ENCODE results near the gene SLC25A27. TPM values are rescaled to one million over a fixed set of nuclear protein-coding genes. Genes with fewer than 3 reads are reported as not detected.

SLC25A27 gene
- total and polyA plus RNA-seq, 2 of the 4 experiments (the other 2 are of a cell fraction), result 1.3 TPM; not detected in 1

- Histone ChIP-seq H3K27ac (ENCODE audit: insufficient read depth, low read length) (no peak overlapping the region), H2BK20ac (ENCODE audit: low read depth, low read length) (no peak overlapping the region), H2AK9ac (replicated peaks; ENCODE audit: low read depth, low read length, poor library complexity) (no peak overlapping the region), H4K91ac (ENCODE audit: insufficient read depth, low read depth, low read length) (no peak overlapping the region), H2BK5ac (ENCODE audit: low read depth, low read length, poor library complexity, severe bottlenecking) (no peak overlapping the region), H3K9me1 (ENCODE audit: insufficient read depth, low read length) (no peaks in the 10 kb centered on the region), H3K9me3 (ENCODE audit: control insufficient read depth, insufficient read depth, low read length) (no peaks in the 10 kb centered on the region), H3K4me3 (ENCODE audit: insufficient read depth, low read depth, low read length) (no peak overlapping the region), H2AFZ (replicated peaks; ENCODE audit: low read length, poor library complexity) (no peak overlapping the region), H3K9ac (ENCODE audit: low read depth, low read length) (no peak overlapping the region), H3K4me1 (ENCODE audit: control insufficient read depth, insufficient read depth, low read length) (no peaks in the 10 kb centered on the region), H4K5ac (ENCODE audit: low read depth, low read length) (no peak overlapping the region), H3K56ac (ENCODE audit: extremely low read depth, insufficient read depth, low read length) (no peak overlapping the region), H2AK5ac (ENCODE audit: low read depth, low read length) (no peak overlapping the region), H4K8ac (ENCODE audit: low read depth in 2 of 2, low read length in 2 of 2) (no peak overlapping the region), H3K27me3 (ENCODE audit: control insufficient read depth, insufficient read depth, low read length) (no peaks in the 10 kb centered on the region), H2BK120ac (ENCODE audit: low read depth, low read length) (no peak overlapping the region), H3K23ac (ENCODE audit: low read depth, low read length) (no peak overlapping the region), H3K36me3 (ENCODE audit: control insufficient read depth, insufficient read depth, low read length) (no peaks in the 10 kb centered on the region), H3K14ac (replicated peaks; ENCODE audit: low read depth, low read length) (no peak overlapping the region), H3K4ac (ENCODE audit: low read depth, low read length) (no peak overlapping the region), H3K18ac (ENCODE audit: low read depth, low read length) (no peak overlapping the region), H3K4me2 (ENCODE audit: low read depth, low read length) (no peak overlapping the region), H4K20me1 (ENCODE audit: insufficient read depth, low read length) (no peaks in the 10 kb centered on the region), H2BK15ac (ENCODE audit: low read depth, low read length) (no peak overlapping the region), H3K79me1 (ENCODE audit: low read depth in 1 of 2, low read length in 2 of 2) (no peaks in the 10 kb centered on the region)
- CTCF ChIA-PET, result no interaction called here
- intact Hi-C loops (cut with micrococcal nuclease) (no loop called here), in situ Hi-C loops (cut with MboI; ENCODE audit: low sequenced_read_pairs) (no loop called here), dilution Hi-C loops (cut with HindIII; ENCODE audit: low sequenced_read_pairs, unreplicated experiment) (no loop called here)
- 91% methylated on average over 6 of the region's 13 CpGs; no CpG with 5 or more reads in 1 of the 2 experiments for WGBS, 2 experiments (ENCODE audit: extremely low coverage in 2 of 2, insufficient read length in 1 of 2)
- no peak for TF ChIP-seq ELK1 (IDR thresholded peaks at IDR 0.05; ENCODE audit: borderline replicate concordance, low read depth, low read length)
- TF ChIP-seq MXI1 (IDR thresholded peaks at IDR 0.05; ENCODE audit: borderline replicate concordance, low read depth, low read length), result no peak
- TF ChIP-seq RFX5 (IDR thresholded peaks at IDR 0.05; ENCODE audit: low read depth, low read length), result no peak
- no peak for TF ChIP-seq SMC3 (IDR thresholded peaks at IDR 0.05; ENCODE audit: low read depth, low read length)
- TF ChIP-seq CTCF (conservative IDR thresholded peaks at IDR 0.05; ENCODE audit: low read depth, low read length), result no peak
- no peak for TF ChIP-seq RCOR1 (IDR thresholded peaks at IDR 0.05; ENCODE audit: insufficient replicate concordance, low read length)
- TF ChIP-seq USF2 (IDR thresholded peaks at IDR 0.05; ENCODE audit: low read depth, low read length), result no peak
- POLR2A ChIA-PET (ENCODE audit: unreplicated experiment), result no interaction called here
- DNase-seq (no peak), ATAC-seq (ENCODE audit: low read depth) (no peak)
- BruUV-seq (replicated peaks), result no TSS peak
These were observed 36.2 kb downstream of the SLC25A27 start for GRCh38 chr6:46688966-46689335.

All from IMR-90 (cell line).